Calu3 (cell line): ENCODE results near the gene RAB28. TPM values are rescaled to one million over a fixed set of nuclear protein-coding genes. Genes with fewer than 3 reads are reported as not detected.

Source experiments
- BruUV-seq: library from RNA; stranded (reverse); fragments of 400-500 nt; replicated peaks from 2 replicates; lab custom pipeline; 2021; lab: Mats Ljungman, UMichigan
- CTCF ChIA-PET: fragments of 300-600 bp; sonication (Branson Sonifier 250); formaldehyde crosslinking; loops from one replicate; lab custom pipeline; 2022; ENCODE audit warnings: antibody characterized with exemption; lab: Charles Lee
- DNase-seq: peaks from one replicate; pipeline ENCODE4 v3.0.0; 2022
- H3K27ac Mint-ChIP-seq: one replicate; pipeline ENCODE4 v1.8.0; 2022; ENCODE audit warnings: mixed read lengths; ENCODE audit not compliant: unreplicated experiment
- H3K27me3 Mint-ChIP-seq: one replicate; pipeline ENCODE4 v1.8.0; 2022; ENCODE audit warnings: mixed read lengths; ENCODE audit not compliant: unreplicated experiment
- H3K36me3 Mint-ChIP-seq: one replicate; pipeline ENCODE4 v1.8.0; 2022; ENCODE audit warnings: mild to moderate bottlenecking, moderate library complexity, mixed read lengths; ENCODE audit not compliant: insufficient read depth, unreplicated experiment
- H3K4me1 Mint-ChIP-seq: one replicate; pipeline ENCODE4 v1.8.0; 2022; ENCODE audit warnings: mild to moderate bottlenecking, low read depth, mixed read lengths; ENCODE audit not compliant: unreplicated experiment
- H3K4me3 Mint-ChIP-seq: one replicate; pipeline ENCODE4 v1.8.0; 2022; ENCODE audit warnings: mild to moderate bottlenecking, low read depth, moderate library complexity, mixed read lengths; ENCODE audit not compliant: unreplicated experiment
- H3K9me3 Mint-ChIP-seq: one replicate; pipeline ENCODE4 v1.8.0; 2022; ENCODE audit warnings: low read depth, mixed read lengths; ENCODE audit not compliant: unreplicated experiment
- CTCF ChIP-seq: fragments of 200-600 bp; IDR thresholded peaks from one replicate; pipeline ENCODE4 v1.8.0; 2022; ENCODE audit warnings: antibody characterized with exemption; ENCODE audit not compliant: unreplicated experiment
- intact Hi-C: fragments of 100-400 bp; cut with micrococcal nuclease; formaldehyde crosslinking; loops from one replicate; pipeline ENCODE4 v1.10.0; 2022; ENCODE audit not compliant: unreplicated experiment
- total RNA-seq: library from RNA; stranded (reverse); gene quantifications from 2 replicates; pipeline ENCODE4 v1.2.3, GENCODE V29; 2022

RAB28 gene
- total RNA-seq, 1 experiment from 2014 or later, result 10.6 TPM

GRCh38 chr4:13325744-13326143 is 158.4 kb downstream of the RAB28 start:
- no peak for DNase-seq
- intact Hi-C loops, result no loop called here
- H3K9me3 Mint-ChIP-seq, result peaks cover 2% of the 10 kb centered on the region
- CTCF ChIA-PET, result interaction anchor here (0.7 kb wide), 1 partner anchor 53 kb away, joined by 3 read pairs; no protein-coding TSS in a partner anchor
- H3K4me1 Mint-ChIP-seq, result no peaks in the 10 kb centered on the region
- TF ChIP-seq CTCF, result no peak
- no peak overlapping the region for H3K4me3 Mint-ChIP-seq
- no peak overlapping the region for H3K27ac Mint-ChIP-seq
- BruUV-seq, result no TSS peak
- no peaks in the 10 kb centered on the region for H3K27me3 Mint-ChIP-seq
- H3K36me3 Mint-ChIP-seq, result no peaks in the 10 kb centered on the region

GRCh38 chr4:13323921-13324320 is 160.2 kb downstream of the RAB28 start:
- CTCF ChIA-PET, result no interaction called here
- Mint-ChIP-seq H3K4me3 (no peak overlapping the region), H3K27ac (no peak overlapping the region), H3K36me3 (no peaks in the 10 kb centered on the region), H3K9me3 (peaks cover 6% of the 10 kb centered on the region), H3K4me1 (no peaks in the 10 kb centered on the region), H3K27me3 (no peaks in the 10 kb centered on the region)
- BruUV-seq, result no TSS peak
- intact Hi-C loops, result no loop called here
- no peak for DNase-seq
- no peak for TF ChIP-seq CTCF

- Mint-ChIP-seq H3K27me3 (no peaks in the 10 kb centered on the region), H3K4me1 (no peaks in the 10 kb centered on the region), H3K9me3 (peaks cover 4% of the 10 kb centered on the region), H3K27ac (no peak overlapping the region), H3K4me3 (no peak overlapping the region), H3K36me3 (no peaks in the 10 kb centered on the region)
- no TSS peak for BruUV-seq
- CTCF ChIA-PET, result no interaction called here
- no peak for DNase-seq
- intact Hi-C loops, result no loop called here
- TF ChIP-seq CTCF, result no peak
These were observed 161.4 kb downstream of the RAB28 start for GRCh38 chr4:13322681-13323101.

Other genes with a start within 250 kb of the RAB28 start
- gene NKX3-2, start 60.2 kb upstream of the RAB28 start, total RNA-seq, result 0.12 TPM in 1 of 2 replicates, not detected in the other
- 25.3 and 25.7 TPM in 2 replicates for gene BOD1L1, start 143.4 kb upstream of the RAB28 start, total RNA-seq